IPS-NIHi11 (cell line): ENCODE results near the gene KRIT1.

Experiments used
- DNase-seq: peaks from one replicate; pipeline ENCODE4 v3.0.0; 2012; ENCODE audit warnings: mixed read lengths, low spot score

KRIT1 gene

GRCh38 chr7:92150450-92151017 lies 95.2 kb downstream of the KRIT1 start:
- DNase-seq = no peak

GRCh38 chr7:92149736-92150239 lies 95.9 kb downstream of the KRIT1 start:
- DNase-seq = no peak
